Liver (tissue), 9 donors: Measurements from ENCODE around the gene MCTP1. TPM values are rescaled to one million over a fixed set of nuclear protein-coding genes. Genes with fewer than 3 reads are reported as not detected.
"Not testable (repeated sequence)": the region's sequence is repeated elsewhere in the genome, so short reads cannot be mapped to it uniquely, and the experiment has no call there.

Source experiments
- DNase-seq: peaks from one replicate; pipeline ENCODE4 v3.0.0-alpha.2; 2017; ENCODE audit warnings: low spot score
- H3K27ac ChIP-seq, 2 donors: one replicate each; pipeline ENCODE4 v1.7.0; 2013; ENCODE audit warnings: inconsistent platforms in 2 of 2, low read length in 2 of 2, control low read depth in 1 of 2, low read depth in 1 of 2, mild to moderate bottlenecking in 1 of 2
- H3K27me3 ChIP-seq, 4 donors: one replicate each; pipeline versions ENCODE4 v1.6.1 to v1.7.0; 2013; ENCODE audit warnings: low read length in 3 of 4, inconsistent platforms in 1 of 4, mild to moderate bottlenecking in 1 of 4, moderate library complexity in 1 of 4; ENCODE audit not compliant: control insufficient read depth in 4 of 4, insufficient read depth in 4 of 4
- H3K36me3 ChIP-seq, 4 donors: one replicate each; pipeline versions ENCODE4 v1.6.1 to v1.7.0; 2013; ENCODE audit warnings: low read length in 3 of 4, mild to moderate bottlenecking in 3 of 4, low read depth in 1 of 4, moderate library complexity in 1 of 4; ENCODE audit not compliant: control insufficient read depth in 4 of 4, insufficient read depth in 3 of 4
- H3K4me1 ChIP-seq, 4 donors: one replicate each; pipeline versions ENCODE4 v1.6.1 to v1.7.0; 2013; ENCODE audit warnings: low read length in 3 of 4, mild to moderate bottlenecking in 3 of 4, moderate library complexity in 1 of 4; ENCODE audit not compliant: control insufficient read depth in 4 of 4, insufficient read depth in 4 of 4
- H3K4me3 ChIP-seq, 3 donors: one replicate each; pipeline versions ENCODE4 v1.6.1 to v1.7.0; 2013; ENCODE audit warnings: low read length in 3 of 3, control low read depth in 1 of 3, low read depth in 1 of 3, mild to moderate bottlenecking in 1 of 3
- H3K9ac ChIP-seq, 2 donors: one replicate each; pipeline ENCODE4 v1.7.0; 2013; ENCODE audit warnings: low read length in 2 of 2, mild to moderate bottlenecking in 2 of 2, moderate library complexity in 2 of 2, control low read depth in 1 of 2, low read depth in 1 of 2
- H3K9me3 ChIP-seq, 4 donors: one replicate each; pipeline versions ENCODE4 v1.6.1 to v1.7.0; 2013; ENCODE audit warnings: low read length in 3 of 4; ENCODE audit not compliant: control insufficient read depth in 4 of 4
- EGR1 ChIP-seq, 2 donors: IDR thresholded peaks; 2 replicates each; pipeline ENCODE4 v1.6.1; 2016 to 2018; ENCODE audit warnings: antibody characterized with exemption in 2 of 2, low read depth in 2 of 2
- FOXA1 ChIP-seq: IDR thresholded peaks from 2 replicates; pipeline ENCODE4 v1.6.1; 2016; ENCODE audit warnings: antibody characterized with exemption
- FOXA2 ChIP-seq: IDR thresholded peaks from 2 replicates; pipeline ENCODE4 v1.6.1; 2016; ENCODE audit warnings: antibody characterized with exemption
- GABPA ChIP-seq, 2 donors: IDR thresholded peaks in 1 of 2; conservative IDR thresholded peaks in 1 of 2; 2 replicates each; pipeline ENCODE4 v1.6.1; 2016; ENCODE audit warnings: antibody characterized with exemption in 2 of 2, mild to moderate bottlenecking in 1 of 2, moderate library complexity in 1 of 2
- HNF4A ChIP-seq, 2 donors: conservative IDR thresholded peaks; 2 replicates each; pipeline ENCODE4 v1.6.1; 2016; ENCODE audit warnings: antibody characterized with exemption in 2 of 2, mild to moderate bottlenecking in 2 of 2
- HNF4G ChIP-seq: IDR thresholded peaks from 2 replicates; pipeline ENCODE4 v1.6.1; 2016; ENCODE audit warnings: antibody characterized with exemption
- JUND ChIP-seq, 2 donors: IDR thresholded peaks; 2 replicates each; pipeline ENCODE4 v1.6.1; 2016; ENCODE audit warnings: antibody characterized with exemption in 2 of 2
- RAD21 ChIP-seq, 2 donors: IDR thresholded peaks; 2 replicates each; pipeline ENCODE4 v1.6.1; 2016; ENCODE audit warnings: antibody characterized with exemption in 2 of 2, mild to moderate bottlenecking in 2 of 2
- RXRA ChIP-seq, 2 donors: IDR thresholded peaks; 2 replicates each; pipeline ENCODE4 v1.6.1; 2017 to 2018; ENCODE audit warnings: antibody characterized with exemption in 2 of 2, mild to moderate bottlenecking in 1 of 2
- SP1 ChIP-seq: IDR thresholded peaks from 2 replicates; pipeline ENCODE4 v1.6.1; 2018; ENCODE audit warnings: antibody characterized with exemption, mild to moderate bottlenecking
- TAF1 ChIP-seq: conservative IDR thresholded peaks from 2 replicates; pipeline ENCODE4 v1.6.1; 2016; ENCODE audit warnings: antibody characterized with exemption, mild to moderate bottlenecking
- YY1 ChIP-seq: IDR thresholded peaks from 2 replicates; pipeline ENCODE4 v1.6.1; 2016; ENCODE audit warnings: antibody characterized with exemption, mild to moderate bottlenecking
- WGBS: extraction: QIAGEN DNeasy Blood & Tissue Kit; methylation state at CpG from one replicate; pipeline ENCODE4 v1.1.7; 2013; 5-methylcytosine and 5-hydroxymethylcytosine counted together
- polyA plus RNA-seq, 2 donors: library from polyadenylated mRNA; stranded (reverse) in 1 of 2; unstranded in 1 of 2; fragments of 200-250 nt in 1 of 2; fragments of >200 nt in 1 of 2; fragmentation: Nextera tagmentation in 1 of 2; extraction: Ambion mirVana in 1 of 2; gene quantifications; one replicate each; pipeline versions ENCODE4 v1.2.1 to v1.2.3, GENCODE V29; 2013 to 2015
- total RNA-seq, 2 donors: library from RNA; depleted of rRNA; stranded (reverse); fragments of >200 nt; gene quantifications; one replicate each; pipeline ENCODE4 v1.2.3, GENCODE V29; 2014
- TF ChIP-seq, protein P1 (sequence below): IDR thresholded peaks from 2 replicates; pipeline ENCODE4 v1.6.1; 2016; ENCODE audit warnings: antibody characterized with exemption, mild to moderate bottlenecking
- TF ChIP-seq, protein P2 (sequence below): IDR thresholded peaks from 2 replicates; pipeline ENCODE4 v1.6.1; 2016; ENCODE audit warnings: antibody characterized with exemption
- TF ChIP-seq, protein P3 (sequence below): IDR thresholded peaks from 2 replicates; pipeline ENCODE4 v1.6.1; 2016; ENCODE audit warnings: antibody characterized with exemption
- TF ChIP-seq, protein P4 (sequence below): IDR thresholded peaks from 2 replicates; pipeline ENCODE4 v1.6.1; 2016; ENCODE audit warnings: antibody characterized with exemption
- donor health status: healthy.
- donor health status: healthy.
- donor health status: healthy.
- donor health status: healthy.
- donor health status: healthy.

Gene MCTP1
- total and polyA plus RNA-seq, 4 donors: 0.67 to 7.6 (median 4.3) TPM

DNA sequence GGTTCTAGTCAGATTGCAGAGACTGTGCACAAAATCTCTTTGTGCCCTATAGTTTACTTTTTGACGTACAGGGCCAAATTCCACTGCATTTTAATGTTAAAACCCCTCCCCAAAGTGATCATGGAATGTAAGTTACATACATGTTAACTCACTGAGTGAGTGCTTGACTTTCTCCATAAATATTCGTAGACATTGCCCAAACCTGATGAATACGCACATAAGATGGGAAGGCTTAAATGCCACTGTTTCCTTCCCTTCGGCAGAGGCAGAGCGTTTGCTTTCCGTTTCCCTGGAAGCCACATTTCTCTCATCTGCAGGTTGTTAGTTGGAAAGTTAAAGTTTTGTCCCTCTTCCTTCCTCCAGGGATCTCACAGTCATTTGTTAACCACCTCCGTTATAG lies 286.2 kb downstream of the MCTP1 start (continued):
- TF ChIP-seq, protein P1, sequence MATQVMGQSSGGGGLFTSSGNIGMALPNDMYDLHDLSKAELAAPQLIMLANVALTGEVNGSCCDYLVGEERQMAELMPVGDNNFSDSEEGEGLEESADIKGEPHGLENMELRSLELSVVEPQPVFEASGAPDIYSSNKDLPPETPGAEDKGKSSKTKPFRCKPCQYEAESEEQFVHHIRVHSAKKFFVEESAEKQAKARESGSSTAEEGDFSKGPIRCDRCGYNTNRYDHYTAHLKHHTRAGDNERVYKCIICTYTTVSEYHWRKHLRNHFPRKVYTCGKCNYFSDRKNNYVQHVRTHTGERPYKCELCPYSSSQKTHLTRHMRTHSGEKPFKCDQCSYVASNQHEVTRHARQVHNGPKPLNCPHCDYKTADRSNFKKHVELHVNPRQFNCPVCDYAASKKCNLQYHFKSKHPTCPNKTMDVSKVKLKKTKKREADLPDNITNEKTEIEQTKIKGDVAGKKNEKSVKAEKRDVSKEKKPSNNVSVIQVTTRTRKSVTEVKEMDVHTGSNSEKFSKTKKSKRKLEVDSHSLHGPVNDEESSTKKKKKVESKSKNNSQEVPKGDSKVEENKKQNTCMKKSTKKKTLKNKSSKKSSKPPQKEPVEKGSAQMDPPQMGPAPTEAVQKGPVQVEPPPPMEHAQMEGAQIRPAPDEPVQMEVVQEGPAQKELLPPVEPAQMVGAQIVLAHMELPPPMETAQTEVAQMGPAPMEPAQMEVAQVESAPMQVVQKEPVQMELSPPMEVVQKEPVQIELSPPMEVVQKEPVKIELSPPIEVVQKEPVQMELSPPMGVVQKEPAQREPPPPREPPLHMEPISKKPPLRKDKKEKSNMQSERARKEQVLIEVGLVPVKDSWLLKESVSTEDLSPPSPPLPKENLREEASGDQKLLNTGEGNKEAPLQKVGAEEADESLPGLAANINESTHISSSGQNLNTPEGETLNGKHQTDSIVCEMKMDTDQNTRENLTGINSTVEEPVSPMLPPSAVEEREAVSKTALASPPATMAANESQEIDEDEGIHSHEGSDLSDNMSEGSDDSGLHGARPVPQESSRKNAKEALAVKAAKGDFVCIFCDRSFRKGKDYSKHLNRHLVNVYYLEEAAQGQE: no peak
- no peak for TF ChIP-seq GABPA (IDR thresholded peaks at IDR 0.05 in 1 of 2, conservative IDR thresholded peaks at IDR 0.05 in 1 of 2)
- TF ChIP-seq YY1: no peak
- TF ChIP-seq HNF4G: no peak
- TF ChIP-seq RAD21 (IDR thresholded peaks at IDR 0.05): no peak
- TF ChIP-seq FOXA2: no peak
- TF ChIP-seq EGR1 (IDR thresholded peaks at IDR 0.05; ENCODE audit: low read depth in 2 of 2): no peak
- TF ChIP-seq, protein P2, sequence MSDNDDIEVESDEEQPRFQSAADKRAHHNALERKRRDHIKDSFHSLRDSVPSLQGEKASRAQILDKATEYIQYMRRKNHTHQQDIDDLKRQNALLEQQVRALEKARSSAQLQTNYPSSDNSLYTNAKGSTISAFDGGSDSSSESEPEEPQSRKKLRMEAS: no peak

DNA sequence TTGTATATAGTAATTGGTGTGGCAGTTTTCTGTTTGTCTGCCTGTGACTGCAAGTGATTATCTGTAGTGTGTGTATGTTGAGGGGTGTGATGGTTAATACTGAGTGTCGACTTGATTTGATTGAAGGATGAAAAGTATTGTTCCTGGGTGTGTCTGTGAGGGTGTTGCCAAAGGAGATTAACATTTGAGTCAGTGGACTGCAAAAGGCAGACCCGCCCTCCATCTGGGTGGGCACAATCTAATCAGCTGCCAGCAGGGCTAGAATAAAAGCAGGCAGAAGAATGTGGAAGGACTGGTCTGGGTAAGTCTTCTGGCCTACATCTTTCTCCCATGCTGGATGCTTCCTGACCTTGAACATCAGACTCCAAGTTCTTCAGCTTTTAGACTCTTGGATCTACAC lies 290.4 kb downstream of the MCTP1 start:
- not testable (repeated sequence) for H3K4me3 ChIP-seq, H3K36me3 ChIP-seq, H3K27ac ChIP-seq, H3K27me3 ChIP-seq, H3K4me1 ChIP-seq, H3K9ac ChIP-seq, H3K9me3 ChIP-seq
- 81% methylated on average over 2 of the region's 2 CpGs for WGBS
- DNase-seq: peak; percentile 39

DNA sequence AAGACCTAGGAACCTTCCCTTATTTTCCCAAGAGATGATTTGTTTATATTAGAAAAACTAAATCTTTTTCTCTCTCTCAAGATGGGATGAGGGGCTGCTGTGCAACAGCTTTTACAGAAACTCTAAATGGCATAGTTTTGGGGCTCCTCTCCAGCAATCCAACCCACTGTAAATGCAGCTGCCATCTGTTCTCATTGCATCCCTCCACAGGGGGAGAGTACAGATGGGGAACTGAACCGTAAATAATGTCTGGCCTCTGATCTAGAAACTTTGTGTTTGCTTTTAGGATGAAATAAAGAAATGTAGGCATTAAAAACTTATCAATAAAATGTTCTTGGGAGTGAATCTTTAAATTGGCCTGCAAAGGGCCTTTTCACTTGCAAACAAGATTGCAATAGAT lies 291.4 kb downstream of the MCTP1 start:
- whole genome bisulfite sequencing: 86% methylated on average over 1 of the region's 1 CpG
- H3K4me1 ChIP-seq: no peaks in the 10 kb centered on the region

DNA sequence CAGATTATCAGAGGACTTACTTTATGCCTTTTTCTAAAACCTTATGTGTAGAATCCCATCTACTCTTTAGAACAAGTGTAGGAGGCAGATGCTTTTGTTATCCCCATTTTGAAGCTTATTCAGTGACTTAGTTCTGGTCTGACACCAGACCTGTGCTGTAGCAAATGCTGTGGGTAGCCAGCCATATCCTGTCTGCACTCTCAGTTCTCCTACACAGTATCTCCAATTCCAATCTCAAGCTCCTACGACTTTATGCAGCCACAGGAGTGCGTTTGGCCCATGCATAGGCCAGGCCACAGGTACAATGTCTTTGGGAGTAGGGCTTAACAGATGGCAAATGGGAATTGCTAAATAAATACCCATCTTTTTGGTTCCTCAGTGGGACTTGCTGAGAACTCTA lies 292.6 kb downstream of the MCTP1 start:
- no peak overlapping the region for H3K9ac ChIP-seq
- no peak overlapping the region for H3K4me3 ChIP-seq
- no peaks in the 10 kb centered on the region for H3K4me1 ChIP-seq
- DNase-seq: no peak
- no peaks in the 10 kb centered on the region for H3K9me3 ChIP-seq
- H3K27me3 ChIP-seq: no peaks in the 10 kb centered on the region
- WGBS: 69% methylated on average over 2 of the region's 2 CpGs
- no peak overlapping the region for H3K27ac ChIP-seq
- H3K36me3 ChIP-seq: no peaks in the 10 kb centered on the region
- TF ChIP-seq HNF4G (no peak), YY1 (no peak), JUND (IDR thresholded peaks at IDR 0.05) (no peak), RAD21 (IDR thresholded peaks at IDR 0.05) (no peak), HNF4A (conservative IDR thresholded peaks at IDR 0.05) (no peak), RXRA (IDR thresholded peaks at IDR 0.05) (no peak), FOXA1 (no peak), TAF1 (no peak), FOXA2 (no peak), GABPA (IDR thresholded peaks at IDR 0.05 in 1 of 2, conservative IDR thresholded peaks at IDR 0.05 in 1 of 2) (no peak), EGR1 (IDR thresholded peaks at IDR 0.05; ENCODE audit: low read depth in 2 of 2) (no peak)
- TF ChIP-seq, protein P2: no peak
- TF ChIP-seq, protein P1: no peak
- TF ChIP-seq, protein P3, sequence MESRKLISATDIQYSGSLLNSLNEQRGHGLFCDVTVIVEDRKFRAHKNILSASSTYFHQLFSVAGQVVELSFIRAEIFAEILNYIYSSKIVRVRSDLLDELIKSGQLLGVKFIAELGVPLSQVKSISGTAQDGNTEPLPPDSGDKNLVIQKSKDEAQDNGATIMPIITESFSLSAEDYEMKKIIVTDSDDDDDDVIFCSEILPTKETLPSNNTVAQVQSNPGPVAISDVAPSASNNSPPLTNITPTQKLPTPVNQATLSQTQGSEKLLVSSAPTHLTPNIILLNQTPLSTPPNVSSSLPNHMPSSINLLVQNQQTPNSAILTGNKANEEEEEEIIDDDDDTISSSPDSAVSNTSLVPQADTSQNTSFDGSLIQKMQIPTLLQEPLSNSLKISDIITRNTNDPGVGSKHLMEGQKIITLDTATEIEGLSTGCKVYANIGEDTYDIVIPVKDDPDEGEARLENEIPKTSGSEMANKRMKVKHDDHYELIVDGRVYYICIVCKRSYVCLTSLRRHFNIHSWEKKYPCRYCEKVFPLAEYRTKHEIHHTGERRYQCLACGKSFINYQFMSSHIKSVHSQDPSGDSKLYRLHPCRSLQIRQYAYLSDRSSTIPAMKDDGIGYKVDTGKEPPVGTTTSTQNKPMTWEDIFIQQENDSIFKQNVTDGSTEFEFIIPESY: no peak
- TF ChIP-seq, protein P4, sequence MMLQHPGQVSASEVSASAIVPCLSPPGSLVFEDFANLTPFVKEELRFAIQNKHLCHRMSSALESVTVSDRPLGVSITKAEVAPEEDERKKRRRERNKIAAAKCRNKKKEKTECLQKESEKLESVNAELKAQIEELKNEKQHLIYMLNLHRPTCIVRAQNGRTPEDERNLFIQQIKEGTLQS: no peak

More for the DNA sequence above, 291.4 kb downstream of the MCTP1 start:
- Histone ChIP-seq H3K27me3 (no peaks in the 10 kb centered on the region), H3K36me3 (no peaks in the 10 kb centered on the region), H3K9ac (no peak overlapping the region), H3K27ac (no peak overlapping the region), H3K4me3 (no peak overlapping the region), H3K9me3 (no peaks in the 10 kb centered on the region)
- DNase-seq: no peak
- TF ChIP-seq JUND (IDR thresholded peaks at IDR 0.05): no peak
- no peak for TF ChIP-seq SP1
